Esophagus muscularis mucosa (tissue), 4 donors: ENCODE results near the gene HSPB2. TPM values are rescaled to one million over a fixed set of nuclear protein-coding genes. Genes with fewer than 3 reads are reported as not detected.
A peak's percentile ranks its signal among the peaks of the same experiment; 100 is the strongest.

Experiments used
- DNase-seq: peaks from one replicate; pipeline ENCODE4 v3.0.0-alpha.2; 2017; ENCODE audit errors: extremely low spot score
- H3K27ac ChIP-seq, 4 donors: fragments of 200-600 bp; sonication (generic); replicated peaks in 1 of 4; 1 replicate in 3 of 4; 2 replicates in 1 of 4; pipeline ENCODE4 v1.5.1; 2016 to 2019; ENCODE audit warnings: mild to moderate bottlenecking in 1 of 4
- H3K27me3 ChIP-seq, 4 donors: fragments of 200-600 bp; sonication (generic); one replicate each; pipeline versions ENCODE4 v1.5.1 to v1.6.0; 2016 to 2019
- H3K36me3 ChIP-seq, 4 donors: fragments of 200-600 bp; sonication (generic); one replicate each; pipeline ENCODE4 v1.5.1; 2016 to 2019
- H3K4me1 ChIP-seq, 4 donors: fragments of 200-600 bp; sonication (generic); one replicate each; pipeline ENCODE4 v1.5.1; 2016 to 2019
- H3K4me3 ChIP-seq, 4 donors: fragments of 200-600 bp; sonication (generic); 1 replicate in 2 of 4; 2 replicates in 2 of 4; pipeline ENCODE4 v1.5.1; 2016 to 2019; ENCODE audit warnings: mild to moderate bottlenecking in 4 of 4, moderate library complexity in 1 of 4
- H3K9me3 ChIP-seq, 4 donors: fragments of 200-600 bp; sonication (generic); 1 replicate in 3 of 4; 2 replicates in 1 of 4; pipeline ENCODE4 v1.5.1; 2016 to 2019
- EP300 ChIP-seq: sonication (generic); formaldehyde crosslinking; IDR thresholded peaks from one replicate; pipeline ENCODE4 v1.6.1; 2017; ENCODE audit warnings: antibody characterized with exemption
- POLR2A ChIP-seq: fragments of 450-650 bp; IDR thresholded peaks from one replicate; pipeline ENCODE4 v1.6.1; 2017; ENCODE audit warnings: antibody characterized with exemption, moderate library complexity, mild to moderate bottlenecking, low read depth
- POLR2AphosphoS5 ChIP-seq, 2 donors: sonication (generic); formaldehyde crosslinking; IDR thresholded peaks; one replicate each; pipeline ENCODE4 v1.6.1; 2017; ENCODE audit warnings: antibody characterized with exemption in 2 of 2
- WGBS: methylation state at CpG from one replicate; pipeline ENCODE4 v1.1.5; 2018; 5-methylcytosine and 5-hydroxymethylcytosine counted together
- intact Hi-C: fragments of 100-400 bp; cut with DNase I; formaldehyde crosslinking; loops from one replicate; pipeline ENCODE4 v1.15.1; 2023
- total RNA-seq, 4 donors: library from RNA; depleted of rRNA; stranded (reverse); fragments of >200 nt; gene quantifications; one replicate each; pipeline versions ENCODE4 v1.1.0 to v1.2.1, GENCODE V29; 2016
- TF ChIP-seq, protein P1 (sequence below), 3 experiments: fragments of 200-600 bp in 2 of 3; fragments of 450-650 bp in 1 of 3; sonication (generic) in 2 of 3; IDR thresholded peaks; one replicate each; pipeline ENCODE4 v1.5.1; 2017 to 2019; ENCODE audit warnings: antibody characterized with exemption in 3 of 3, mild to moderate bottlenecking in 2 of 3, moderate library complexity in 1 of 3

Gene HSPB2
- total RNA-seq, 4 donors from 2014 or later: 1.2 to 4.0 (median 2.4) TPM

DNA sequence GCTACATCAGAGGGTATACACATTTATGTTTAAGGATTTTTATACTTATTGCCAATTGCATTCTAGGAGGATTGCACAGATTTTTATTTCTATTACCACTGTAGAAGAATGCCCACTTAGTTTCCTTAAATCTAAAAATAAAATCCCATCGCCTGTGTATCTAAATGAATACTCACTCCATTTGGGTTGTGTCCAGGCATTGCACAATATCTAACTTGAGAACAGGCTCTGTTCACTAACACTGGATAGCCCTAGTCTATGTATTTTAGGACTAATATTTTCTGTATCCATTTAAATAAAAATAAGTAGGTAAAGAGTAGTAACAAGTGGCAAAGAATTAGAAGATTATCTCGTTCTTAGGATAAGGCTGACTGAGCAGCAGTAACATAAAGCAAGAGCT lies 10.3 kb downstream of the HSPB2 start:
- 10% methylated on average over 2 of the region's 2 CpGs for WGBS
- no peaks in the 10 kb centered on the region for H3K36me3 ChIP-seq
- H3K4me3 ChIP-seq: peak overlapping the region; percentile 12 to 37 (median 25)
- peak; percentile 82 for DNase-seq
- no peaks in the 10 kb centered on the region for H3K27me3 ChIP-seq
- TF ChIP-seq, protein P1, sequence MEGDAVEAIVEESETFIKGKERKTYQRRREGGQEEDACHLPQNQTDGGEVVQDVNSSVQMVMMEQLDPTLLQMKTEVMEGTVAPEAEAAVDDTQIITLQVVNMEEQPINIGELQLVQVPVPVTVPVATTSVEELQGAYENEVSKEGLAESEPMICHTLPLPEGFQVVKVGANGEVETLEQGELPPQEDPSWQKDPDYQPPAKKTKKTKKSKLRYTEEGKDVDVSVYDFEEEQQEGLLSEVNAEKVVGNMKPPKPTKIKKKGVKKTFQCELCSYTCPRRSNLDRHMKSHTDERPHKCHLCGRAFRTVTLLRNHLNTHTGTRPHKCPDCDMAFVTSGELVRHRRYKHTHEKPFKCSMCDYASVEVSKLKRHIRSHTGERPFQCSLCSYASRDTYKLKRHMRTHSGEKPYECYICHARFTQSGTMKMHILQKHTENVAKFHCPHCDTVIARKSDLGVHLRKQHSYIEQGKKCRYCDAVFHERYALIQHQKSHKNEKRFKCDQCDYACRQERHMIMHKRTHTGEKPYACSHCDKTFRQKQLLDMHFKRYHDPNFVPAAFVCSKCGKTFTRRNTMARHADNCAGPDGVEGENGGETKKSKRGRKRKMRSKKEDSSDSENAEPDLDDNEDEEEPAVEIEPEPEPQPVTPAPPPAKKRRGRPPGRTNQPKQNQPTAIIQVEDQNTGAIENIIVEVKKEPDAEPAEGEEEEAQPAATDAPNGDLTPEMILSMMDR (IDR thresholded peaks at IDR 0.05): no peak
- peak in 1 of 2 donors; percentile 61 for TF ChIP-seq POLR2AphosphoS5 (IDR thresholded peaks at IDR 0.05)
- peak overlapping the region; percentile 87 to 93 (median 92) for H3K27ac ChIP-seq
- intact Hi-C loops: no loop called here
- no peaks in the 10 kb centered on the region for H3K9me3 ChIP-seq
- H3K4me1 ChIP-seq: peaks cover 51 to 68% (median 65%) of the 10 kb centered on the region in 4 donors

DNA sequence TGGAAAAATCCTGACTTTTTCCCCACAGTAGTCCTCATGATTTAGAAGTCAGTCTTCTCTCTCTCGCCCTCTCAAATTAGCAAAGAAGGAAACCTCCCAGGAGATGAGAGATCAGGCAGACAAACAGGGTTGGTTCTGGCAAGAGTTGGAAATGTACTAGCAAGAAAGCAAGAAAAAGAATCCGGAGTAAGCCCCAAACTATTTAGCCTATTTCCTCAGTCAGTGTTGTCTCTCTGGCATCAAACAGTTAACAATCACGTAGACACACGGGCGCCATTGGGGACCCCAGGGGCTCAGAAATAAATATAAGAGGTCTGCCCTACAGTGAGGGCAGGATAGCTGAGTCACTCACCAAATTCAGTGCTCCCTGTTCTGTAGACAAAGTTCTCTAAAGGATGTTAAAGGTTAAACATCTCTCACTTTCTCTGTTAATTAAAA lies 10.8 kb downstream of the HSPB2 start:
- H3K9me3 ChIP-seq: no peaks in the 10 kb centered on the region
- DNase-seq: peak; percentile 78
- no peaks in the 10 kb centered on the region for H3K27me3 ChIP-seq
- H3K36me3 ChIP-seq: no peaks in the 10 kb centered on the region
- intact Hi-C loops: no loop called here
- peaks cover 51 to 68% (median 64%) of the 10 kb centered on the region in 4 donors for H3K4me1 ChIP-seq
- peak overlapping the region; percentile 12 to 37 (median 25) for H3K4me3 ChIP-seq
- 14% methylated on average over 5 of the region's 5 CpGs for WGBS
- H3K27ac ChIP-seq: peak overlapping the region; percentile 87 to 93 (median 92)
- TF ChIP-seq POLR2A (no peak), POLR2AphosphoS5 (IDR thresholded peaks at IDR 0.05) (no peak), EP300 (no peak)
- TF ChIP-seq, protein P1 (IDR thresholded peaks at IDR 0.05): no peak

DNA sequence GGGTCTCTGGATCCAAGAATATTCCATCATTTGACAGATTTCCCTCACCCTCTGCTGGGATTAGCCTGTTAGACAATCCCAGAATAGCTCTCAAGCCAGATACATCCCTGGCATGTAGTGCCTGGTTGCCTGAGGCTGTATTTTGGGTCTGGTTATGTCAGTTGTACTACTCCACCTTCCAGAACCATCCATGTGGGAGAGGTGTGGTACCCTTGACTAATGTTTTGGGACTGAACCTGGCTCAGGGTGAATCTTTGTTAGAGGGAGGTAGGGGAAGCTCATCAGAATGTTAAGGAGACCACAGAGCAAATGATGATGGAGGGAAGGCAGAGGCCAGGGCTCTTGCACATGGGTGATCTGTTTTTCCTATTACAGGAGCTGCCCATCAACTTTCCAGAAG lies 11.4 kb downstream of the HSPB2 start:
- Histone ChIP-seq H3K36me3 (no peaks in the 10 kb centered on the region), H3K27me3 (no peaks in the 10 kb centered on the region), H3K4me3 (peak overlapping the region in 3 of 4 donors; percentile 12 to 29 (median 21)), H3K27ac (peak overlapping the region; percentile 87 to 93 (median 92)), H3K4me1 (peaks cover 45 to 66% (median 58%) of the 10 kb centered on the region in 4 donors), H3K9me3 (no peaks in the 10 kb centered on the region)
- peak; percentile 80 for DNase-seq
- TF ChIP-seq POLR2AphosphoS5 (IDR thresholded peaks at IDR 0.05) (no peak), POLR2A (no peak), EP300 (no peak)
- TF ChIP-seq, protein P1 (IDR thresholded peaks at IDR 0.05): no peak
- intact Hi-C loops: no loop called here

DNA sequence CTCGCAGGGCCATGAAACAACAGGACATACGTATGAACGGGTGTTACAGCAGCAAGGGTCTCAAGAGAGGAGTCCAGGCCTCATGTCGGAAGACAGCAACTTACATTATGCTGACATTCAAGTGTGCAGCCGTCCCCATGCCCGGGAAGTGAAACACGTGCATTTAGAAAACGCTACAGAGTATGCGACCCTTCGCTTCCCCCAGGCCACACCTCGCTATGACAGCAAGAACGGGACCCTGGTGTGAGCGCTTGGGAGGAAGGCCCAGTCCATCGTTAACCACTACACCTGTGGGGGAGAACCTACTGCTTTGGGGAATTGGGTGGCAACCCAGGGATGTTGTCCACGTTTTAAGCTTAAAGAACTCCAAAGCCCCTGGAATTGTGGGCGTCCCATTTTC lies 13.4 kb downstream of the HSPB2 start:
- intact Hi-C loops: no loop called here
- H3K4me3 ChIP-seq: peak overlapping the region in 1 of 4 donors; percentile 55

More for the DNA sequence above, 13.4 kb downstream of the HSPB2 start:
- Histone ChIP-seq H3K27me3 (no peaks in the 10 kb centered on the region), H3K9me3 (no peaks in the 10 kb centered on the region), H3K4me1 (peaks cover 41 to 64% (median 56%) of the 10 kb centered on the region in 4 donors), H3K27ac (peak overlapping the region; percentile 87 to 93 (median 92)), H3K36me3 (no peaks in the 10 kb centered on the region)
- 88% methylated on average over 16 of the region's 16 CpGs for WGBS
- DNase-seq: no peak
- no peak for TF ChIP-seq POLR2A
- TF ChIP-seq, protein P1 (IDR thresholded peaks at IDR 0.05): no peak
- no peak for TF ChIP-seq EP300
- TF ChIP-seq POLR2AphosphoS5 (IDR thresholded peaks at IDR 0.05): no peak
